HG03045 (cell line): Measurements from ENCODE around the gene LNX1.
A peak's percentile ranks its signal among the peaks of the same experiment; 100 is the strongest.

Source experiments
- ATAC-seq: cut with Tn5 transposase; IDR thresholded peaks from one replicate; pipeline ENCODE4 v1.9.1; 2021; ENCODE audit warnings: mild to moderate bottlenecking, moderate library complexity; ENCODE audit not compliant: unreplicated experiment

LNX1 gene

GRCh38 chr4:53574528-53574927 is 16.8 kb downstream of the LNX1 start:
- ATAC-seq, result no peak

GRCh38 chr4:53573696-53574095 is 17.6 kb downstream of the LNX1 start:
- no peak for ATAC-seq

- no peak for ATAC-seq
Measured at GRCh38 chr4:53572600-53572994, 18.7 kb downstream of the LNX1 start.

GRCh38 chr4:53571936-53572599 is 19.2 kb downstream of the LNX1 start:
- ATAC-seq, result no peak

- peak; percentile 61 for ATAC-seq
Measured at GRCh38 chr4:53563824-53564223, 27.5 kb downstream of the LNX1 start.

GRCh38 chr4:53562409-53562808 is 28.9 kb downstream of the LNX1 start:
- no peak for ATAC-seq

GRCh38 chr4:53559021-53559620 is 32.2 kb downstream of the LNX1 start:
- no peak for ATAC-seq

- no peak for ATAC-seq
Measured at GRCh38 chr4:53558065-53558801, 33.1 kb downstream of the LNX1 start.

- ATAC-seq, result no peak
Measured at GRCh38 chr4:53557669-53558064, 33.6 kb downstream of the LNX1 start.

GRCh38 chr4:53556651-53557050 is 34.6 kb downstream of the LNX1 start:
- ATAC-seq, result no peak

GRCh38 chr4:53553486-53554210 is 37.6 kb downstream of the LNX1 start:
- ATAC-seq, result no peak

GRCh38 chr4:53552711-53553110 is 38.6 kb downstream of the LNX1 start:
- ATAC-seq, result no peak

GRCh38 chr4:53551958-53552357 is 39.3 kb downstream of the LNX1 start:
- ATAC-seq, result no peak

GRCh38 chr4:53551281-53551864 is 39.9 kb downstream of the LNX1 start:
- no peak for ATAC-seq

GRCh38 chr4:53548662-53549061 is 42.6 kb downstream of the LNX1 start:
- no peak for ATAC-seq

GRCh38 chr4:53547983-53548382 is 43.3 kb downstream of the LNX1 start:
- ATAC-seq, result no peak

- no peak for ATAC-seq
Measured at GRCh38 chr4:53545942-53546581, 45.2 kb downstream of the LNX1 start.

GRCh38 chr4:53545273-53545672 is 46.0 kb downstream of the LNX1 start:
- ATAC-seq, result no peak

GRCh38 chr4:53543561-53543960 is 47.7 kb downstream of the LNX1 start:
- ATAC-seq, result no peak

- no peak for ATAC-seq
Measured at GRCh38 chr4:53541577-53542206, 49.6 kb downstream of the LNX1 start.
